CD1c-positive myeloid dendritic cell (primary cell): ENCODE results near the gene PIH1D1.

Experiments
- DNase-seq: peaks from one replicate; pipeline ENCODE4 v3.0.0-alpha.2; 2016; ENCODE audit errors: extremely low spot score

Gene PIH1D1

DNA sequence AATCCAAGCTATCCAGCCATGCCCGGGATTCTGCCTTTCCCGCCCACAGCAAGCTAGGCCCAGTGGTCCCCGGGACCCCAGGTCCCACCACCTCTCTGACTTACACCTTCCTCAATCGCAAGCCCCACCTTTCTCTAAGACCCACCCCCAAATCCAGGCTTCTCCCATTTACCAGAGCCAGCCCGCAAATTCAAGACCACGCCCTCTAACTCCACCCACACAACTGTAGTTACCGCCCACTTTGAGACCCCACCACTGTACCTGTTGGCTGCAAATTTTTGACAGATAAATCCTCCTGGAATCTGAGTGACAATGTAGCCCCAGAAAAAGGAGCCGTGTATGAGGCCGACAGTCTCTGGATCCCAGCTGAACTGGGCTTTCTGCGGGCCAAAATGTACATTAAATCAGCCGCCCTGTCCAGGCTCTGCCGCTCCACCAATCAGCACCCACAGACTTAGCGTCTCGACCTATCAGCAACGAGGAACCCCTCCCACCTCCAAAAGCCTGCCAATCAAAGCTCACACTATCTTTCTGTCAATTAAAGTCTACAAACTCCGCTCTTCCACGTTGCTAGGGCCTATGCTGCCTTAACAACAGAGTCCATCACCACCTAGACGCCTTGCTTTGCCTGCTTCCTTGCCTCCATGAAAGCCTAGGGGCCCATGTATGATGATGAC is 16.6 kb downstream of the PIH1D1 start:
- no peak for DNase-seq

DNA sequence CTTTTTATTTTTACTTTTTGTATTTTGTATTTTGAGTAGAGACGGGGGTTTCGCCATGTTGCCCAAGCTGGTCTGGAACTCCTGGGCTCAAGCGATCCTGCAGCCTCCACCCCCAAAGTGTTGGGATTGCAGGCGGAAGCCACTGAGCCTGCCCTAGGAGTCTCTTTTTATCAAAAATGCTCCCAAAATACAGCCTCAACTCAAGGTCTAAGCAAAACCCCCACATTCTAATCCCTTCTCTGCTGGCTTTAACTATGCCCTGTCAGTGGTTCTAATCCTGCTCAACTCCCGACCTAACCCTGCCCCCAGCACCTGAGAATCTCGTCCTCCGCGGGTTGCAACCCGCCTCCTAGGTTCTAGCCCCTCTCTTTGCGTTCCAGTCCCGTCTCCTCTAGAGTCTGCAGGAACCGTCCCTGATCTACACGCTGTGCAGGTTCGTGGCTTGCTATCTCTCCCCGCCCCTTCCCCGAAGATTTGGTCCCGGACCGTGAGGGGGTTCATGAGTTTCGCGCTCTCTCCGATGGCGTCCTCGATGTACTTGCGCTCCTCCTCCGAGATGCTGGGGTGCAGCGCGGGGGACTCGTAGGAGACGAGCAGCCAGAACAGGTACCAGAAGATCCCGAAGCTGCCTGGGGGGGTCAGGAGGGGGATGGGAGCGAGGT is 18.2 kb downstream of the PIH1D1 start:
- DNase-seq: no peak

GRCh38 chr19:49432141-49433073 is 19.2 kb downstream of the PIH1D1 start:
- no peak for DNase-seq

GRCh38 chr19:49431330-49431749 is 20.3 kb downstream of the PIH1D1 start:
- DNase-seq: no peak

DNA sequence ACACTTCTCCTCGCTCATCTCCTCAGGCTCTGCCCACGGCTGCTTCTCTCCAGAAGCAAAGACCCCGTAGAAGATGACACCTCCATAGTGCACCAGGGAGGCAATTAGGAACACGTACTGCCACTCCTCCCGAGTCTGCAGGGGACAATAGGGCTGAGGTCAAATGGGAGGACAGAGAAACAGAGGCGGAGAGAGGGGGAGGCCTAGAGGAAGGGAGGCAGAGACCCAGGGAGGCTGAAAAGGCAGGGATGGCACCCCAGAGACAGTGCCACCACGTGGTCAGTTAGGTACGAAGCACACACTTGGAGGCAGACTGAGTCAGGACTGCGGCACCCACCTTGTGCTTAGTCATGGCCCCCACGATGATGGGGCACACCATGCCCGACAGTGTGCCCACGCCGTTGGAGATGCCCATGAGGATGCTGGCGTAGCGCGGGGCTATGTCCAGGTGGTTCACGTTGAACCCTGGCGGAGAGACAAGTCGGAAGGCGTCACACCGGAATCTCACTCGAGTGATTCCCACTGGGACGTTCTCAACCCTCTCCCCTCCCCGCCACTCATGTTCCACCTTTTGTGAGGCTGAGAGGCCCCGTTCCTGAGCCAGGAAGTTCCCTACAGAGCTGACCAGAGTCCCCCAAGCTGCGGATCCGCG is 20.8 kb downstream of the PIH1D1 start:
- no peak for DNase-seq

- DNase-seq: no peak
Observed at GRCh38 chr19:49430172-49430677, 21.4 kb downstream of the PIH1D1 start.

- DNase-seq: no peak
Observed at GRCh38 chr19:49428547-49429451, 22.8 kb downstream of the PIH1D1 start.

DNA sequence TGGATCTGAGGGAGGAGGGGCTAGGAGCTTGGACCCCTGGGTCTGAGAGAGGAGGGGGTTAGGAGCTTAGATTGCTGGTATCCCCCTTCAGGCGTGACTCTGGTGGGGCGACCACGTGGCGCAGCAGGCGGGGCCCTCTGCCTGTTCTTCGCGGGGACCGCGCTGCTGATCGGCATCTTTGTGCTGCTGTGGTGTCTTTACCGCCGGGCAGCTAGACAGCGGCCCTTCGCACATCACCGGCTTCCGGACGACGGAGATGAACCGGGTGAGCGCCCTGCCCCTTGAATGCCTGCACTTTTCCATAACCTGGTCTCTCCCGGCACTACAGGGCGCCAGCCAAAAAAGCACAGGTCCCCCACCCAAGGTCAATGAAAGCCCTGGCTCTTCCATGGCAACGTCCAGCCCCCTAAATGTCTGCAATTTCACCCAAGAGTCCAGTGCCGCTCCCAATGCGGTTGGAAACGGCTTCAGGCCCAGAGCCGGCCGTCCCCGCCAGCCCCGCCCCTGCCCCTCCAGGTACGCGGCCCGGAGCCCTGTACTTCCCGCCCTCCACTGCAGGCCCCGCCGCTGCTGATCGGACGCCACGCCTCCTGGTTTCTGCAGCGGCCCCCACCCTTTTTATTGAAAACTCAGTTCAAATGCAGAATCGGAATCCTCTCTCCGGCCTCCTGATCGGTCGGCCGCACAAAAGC is 23.6 kb downstream of the PIH1D1 start:
- DNase-seq: no peak

DNA sequence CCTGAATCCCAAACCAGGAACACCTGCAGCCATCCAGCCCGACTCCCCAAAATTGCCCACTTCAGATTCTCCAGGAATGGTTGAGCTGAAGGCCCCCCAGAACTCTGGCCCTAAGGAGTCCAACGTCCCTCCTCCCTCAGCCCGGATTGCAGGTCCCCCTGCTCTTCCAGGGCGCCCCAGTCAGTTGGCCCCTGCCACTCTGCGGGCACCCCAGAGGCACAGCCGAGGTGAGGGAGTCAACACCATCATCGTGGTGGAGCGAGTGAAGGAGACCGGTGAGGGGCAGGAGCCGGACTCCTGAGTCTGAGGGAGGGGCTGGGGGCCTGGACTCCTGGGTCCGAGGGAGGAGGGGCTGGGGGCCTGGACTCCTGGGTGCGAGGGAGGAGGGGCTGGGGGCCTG is 24.3 kb downstream of the PIH1D1 start:
- no peak for DNase-seq

- DNase-seq: no peak
Observed at GRCh38 chr19:49425922-49426592, 25.6 kb downstream of the PIH1D1 start.

- DNase-seq: no peak
Observed at GRCh38 chr19:49425178-49425577, 26.4 kb downstream of the PIH1D1 start, which contains the start of gene GFY. Gene GFY, plus strand, starts transcription at chr19:49425388. Its CDS starts 1,043 bp downstream, at chr19:49426431.

- no peak for DNase-seq
Observed at GRCh38 chr19:49423985-49424303, 27.7 kb downstream of the PIH1D1 start.

DNA sequence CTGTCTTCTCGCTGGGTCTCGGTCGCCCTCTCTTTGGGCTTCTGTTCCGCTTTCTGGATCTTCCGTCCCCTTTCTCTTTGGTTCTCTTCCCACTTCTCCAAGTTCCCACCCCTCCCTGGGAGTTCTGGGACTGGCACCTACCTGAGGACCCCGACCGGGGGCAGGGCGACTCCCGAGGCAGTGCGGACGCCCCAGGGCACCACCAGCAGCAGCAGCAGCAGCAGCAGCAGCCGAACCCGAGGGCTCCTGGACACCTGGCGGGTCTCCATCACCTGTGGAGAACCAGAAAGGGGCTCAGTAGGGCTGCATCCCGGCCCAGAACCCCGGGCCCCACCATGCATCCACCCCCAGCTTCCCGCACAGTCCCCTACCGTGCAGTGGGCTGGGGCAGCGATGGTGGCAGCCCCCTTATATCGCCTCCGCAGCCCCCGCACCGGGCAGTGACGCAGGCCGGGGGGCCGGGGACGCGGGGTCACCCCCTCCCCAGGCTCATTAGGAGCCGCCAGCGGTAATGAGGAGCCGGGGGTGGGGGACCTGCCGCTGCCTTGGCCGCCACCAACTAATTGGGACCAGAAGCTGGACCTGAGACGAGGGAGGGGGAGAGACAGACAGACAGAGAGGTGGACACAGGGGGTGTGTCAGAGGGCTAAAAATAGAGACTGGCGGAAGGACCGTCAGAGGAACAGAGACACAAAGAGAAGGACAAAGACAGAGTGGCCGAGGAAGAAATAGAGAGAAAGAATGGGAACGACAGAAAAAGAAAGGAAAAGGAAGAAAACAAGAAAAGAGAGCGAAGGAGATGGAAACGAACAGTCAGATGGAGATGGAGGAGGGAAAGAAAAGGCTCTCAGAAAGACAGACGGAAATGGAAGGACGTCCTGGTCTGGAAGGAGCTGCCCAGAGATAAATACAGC is 28.3 kb downstream of the PIH1D1 start, which contains the start of gene PTH2:
PTH2 (minus strand) TSS at position 371 of the 914 bp plus-strand sequence; CDS start at position 269, 102 bp downstream.
- peak; percentile 21 for DNase-seq

DNA sequence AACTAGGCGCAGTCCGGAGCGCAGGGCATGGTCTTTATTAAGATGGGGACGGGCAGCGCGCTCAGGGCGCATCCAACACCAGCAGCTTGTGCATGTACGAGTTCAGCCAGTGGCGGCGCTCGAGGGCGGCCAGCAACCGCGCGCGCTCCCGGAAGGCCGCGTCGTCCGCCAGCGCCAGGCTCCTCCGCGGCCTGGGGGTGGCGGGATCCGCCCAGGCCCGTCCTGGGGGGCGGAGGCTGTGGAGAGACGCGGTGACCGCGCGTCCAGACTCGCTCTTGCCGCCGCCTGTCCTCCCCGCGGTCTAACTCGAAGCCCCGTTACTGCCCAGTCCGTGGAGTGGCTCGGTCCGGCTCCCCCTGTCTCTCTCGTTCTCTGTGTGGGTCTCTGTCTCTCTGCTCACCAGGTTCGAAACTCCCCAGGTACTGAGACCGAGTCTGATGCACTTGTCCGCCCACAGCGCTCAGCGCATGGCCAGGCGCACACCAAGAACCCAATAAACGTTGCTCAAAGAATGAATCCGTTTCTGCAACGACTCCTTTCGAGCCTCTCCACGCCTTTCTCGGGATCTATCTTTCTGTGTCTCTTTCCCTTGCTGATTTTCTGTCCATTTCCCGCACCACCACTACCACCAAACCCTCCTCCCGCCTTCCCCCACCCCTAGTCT is 29.1 kb downstream of the PIH1D1 start:
- DNase-seq: peak; percentile 71

DNA sequence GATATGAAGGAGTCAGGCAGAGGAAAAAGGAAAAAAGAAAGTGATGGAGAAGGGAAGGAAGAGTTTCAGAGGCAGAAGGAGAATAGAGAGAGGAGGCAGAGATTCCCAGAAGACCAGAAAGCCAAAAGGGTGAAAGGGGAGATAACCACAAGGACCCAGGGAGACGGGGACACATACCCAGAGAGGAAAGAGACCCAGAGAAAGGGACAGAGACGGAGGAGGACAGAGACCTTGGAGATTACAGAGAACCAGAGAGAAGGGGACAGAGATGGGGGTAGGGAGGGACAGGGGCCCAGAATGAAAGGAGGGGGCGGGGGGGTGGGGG is 29.8 kb downstream of the PIH1D1 start:
- no peak for DNase-seq

- peak; percentile 84 for DNase-seq
Observed at GRCh38 chr19:49421039-49421877, 30.4 kb downstream of the PIH1D1 start.

- DNase-seq: no peak
Observed at GRCh38 chr19:49420227-49420626, 31.4 kb downstream of the PIH1D1 start.
